Measurements from ENCODE around the gene COMMD1. TPM values are rescaled to one million over a fixed set of nuclear protein-coding genes. Genes with fewer than 3 reads are reported as not detected.
"Not testable (repeated sequence)": the region's sequence is repeated elsewhere in the genome, so short reads cannot be mapped to it uniquely, and the experiment has no call there.

COMMD1 gene
- polyA plus RNA-seq, 3 donors, result 69.2 to 82.8 (median 77.2) TPM

DNA sequence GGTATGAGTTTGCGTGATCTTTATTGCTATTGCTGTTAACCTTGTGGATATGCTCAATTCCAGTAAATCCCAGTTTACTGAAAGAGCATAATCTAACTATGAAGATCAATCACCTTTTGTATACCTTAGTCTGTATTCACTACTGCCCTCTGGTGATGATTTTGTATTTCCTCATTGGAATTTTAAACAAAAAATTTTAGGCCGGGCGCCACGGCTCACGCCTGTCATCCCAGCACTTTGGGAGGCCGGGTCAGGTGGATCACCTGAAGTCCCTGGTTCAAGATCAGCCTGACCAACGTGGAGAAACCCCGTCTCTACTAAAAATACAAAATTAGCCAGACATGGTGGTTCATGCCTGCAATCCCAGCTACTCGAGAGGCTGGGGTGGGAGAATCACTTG is 5.1 kb downstream of the COMMD1 start:
- DNase-seq, result no peak

DNA sequence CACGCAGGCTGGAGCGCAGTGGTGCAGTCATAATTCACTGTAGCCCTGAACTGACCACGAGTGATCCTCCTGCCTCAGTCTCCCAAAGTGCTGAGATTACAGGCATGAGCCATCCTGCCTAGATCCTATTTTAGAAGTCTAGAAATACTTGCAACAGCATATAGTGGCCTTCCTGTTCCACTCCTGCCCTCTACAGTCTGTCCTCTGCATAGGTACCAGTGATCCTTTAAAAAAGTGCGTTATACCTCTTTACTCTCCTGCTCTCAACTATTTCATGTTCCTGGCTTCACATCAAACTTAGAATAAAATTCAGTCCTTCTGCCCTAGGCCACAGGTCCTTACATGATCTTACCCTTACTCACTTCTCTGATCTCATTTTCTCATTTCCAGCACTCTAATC is 6.0 kb downstream of the COMMD1 start:
- DNase-seq, result no peak

DNA sequence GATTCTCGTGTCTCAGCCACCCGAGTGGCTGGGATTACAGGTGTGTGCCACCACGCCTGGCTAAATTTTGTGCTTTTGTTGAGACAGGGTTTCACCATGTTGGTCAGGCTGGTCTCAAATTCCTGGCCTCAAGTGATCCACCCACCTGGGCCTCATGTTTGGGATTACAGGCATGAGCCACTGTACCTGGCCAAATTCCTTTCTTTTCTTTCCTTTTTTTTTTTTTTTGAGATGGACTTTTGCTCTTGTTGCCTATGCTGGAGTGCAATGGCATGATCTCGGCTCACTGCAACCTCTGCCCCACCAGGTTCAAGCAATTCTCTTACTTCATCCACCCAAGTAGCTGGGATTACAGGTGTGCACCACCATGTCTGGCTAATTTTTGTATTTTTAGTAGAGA is 9.3 kb downstream of the COMMD1 start:
- DNase-seq, result not testable (repeated sequence)

DNA sequence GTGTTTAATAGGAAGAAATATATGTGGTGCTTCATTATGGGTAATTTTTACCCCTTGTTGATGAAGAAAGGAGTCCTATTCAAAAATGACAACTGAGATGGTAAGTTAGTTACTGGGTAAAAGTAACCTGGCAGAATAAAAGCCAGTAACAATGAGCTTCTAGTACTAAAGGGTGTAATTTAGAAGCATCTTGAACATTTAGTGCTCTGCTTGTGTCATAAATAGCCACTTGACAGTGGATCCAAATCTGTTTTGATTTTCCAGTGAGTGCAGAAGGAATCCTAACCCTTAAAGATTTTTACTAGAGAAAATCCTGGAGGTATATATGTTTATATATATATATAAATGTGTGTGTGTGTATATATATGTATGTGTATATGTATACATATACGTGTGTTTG is 15.1 kb downstream of the COMMD1 start:
- no peak for DNase-seq

DNA sequence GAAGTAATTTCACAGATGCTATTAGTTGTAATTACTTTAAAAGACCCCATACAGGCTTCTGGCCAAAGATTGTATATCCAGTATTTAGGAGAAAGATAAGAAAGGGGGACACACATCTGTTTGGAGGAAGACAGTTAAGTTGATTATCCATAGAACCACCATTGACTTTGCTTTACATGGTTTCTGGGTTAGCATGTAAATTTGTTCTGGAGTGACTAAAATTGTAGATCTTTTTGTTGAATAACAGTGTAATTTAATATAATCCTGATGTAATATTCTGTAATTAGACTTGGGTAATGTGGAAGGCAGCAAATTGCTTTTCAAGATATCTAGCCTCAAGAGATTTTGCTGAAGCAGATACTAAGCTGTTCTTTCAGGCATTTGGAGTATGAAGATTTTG is 17.2 kb downstream of the COMMD1 start:
- DNase-seq, result no peak

DNA sequence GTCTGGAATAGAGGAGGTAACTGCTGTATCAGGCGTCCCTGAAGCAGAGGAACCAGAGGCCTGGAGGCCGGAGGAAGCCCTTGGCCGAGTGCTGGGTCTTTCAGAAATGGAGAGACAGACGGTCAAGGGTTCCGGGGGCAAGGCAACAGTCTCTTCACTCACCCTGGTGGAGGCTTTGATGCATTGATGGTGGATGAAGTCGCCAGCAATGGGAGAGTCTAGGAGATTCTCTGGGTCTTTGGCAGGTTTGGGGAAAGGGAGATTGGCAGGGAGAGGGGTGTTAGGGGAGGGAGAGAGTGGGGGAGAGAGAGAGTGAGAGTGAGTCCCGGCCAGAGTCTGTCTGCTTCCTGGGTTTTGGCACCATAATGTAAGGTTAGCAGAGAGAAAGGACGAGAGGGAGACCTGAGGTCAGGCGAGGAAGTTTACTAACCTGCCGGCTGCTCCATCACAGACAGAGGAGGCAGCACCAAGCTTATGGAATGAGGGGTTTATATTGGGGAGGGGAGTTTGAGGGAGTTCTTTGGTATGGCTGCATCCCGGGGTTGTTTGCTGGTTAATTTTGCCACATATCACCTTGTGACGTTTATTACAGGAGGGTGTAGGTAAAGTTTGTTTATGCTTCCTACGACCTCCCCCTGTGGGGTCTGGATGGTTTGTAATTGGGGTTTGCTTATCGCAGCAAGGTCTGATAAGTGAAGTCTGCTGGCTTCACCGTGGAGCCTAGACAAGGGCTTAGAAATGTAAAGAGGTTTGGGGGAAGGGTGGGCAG is 19.6 kb downstream of the COMMD1 start:
- no peak for DNase-seq

DNA sequence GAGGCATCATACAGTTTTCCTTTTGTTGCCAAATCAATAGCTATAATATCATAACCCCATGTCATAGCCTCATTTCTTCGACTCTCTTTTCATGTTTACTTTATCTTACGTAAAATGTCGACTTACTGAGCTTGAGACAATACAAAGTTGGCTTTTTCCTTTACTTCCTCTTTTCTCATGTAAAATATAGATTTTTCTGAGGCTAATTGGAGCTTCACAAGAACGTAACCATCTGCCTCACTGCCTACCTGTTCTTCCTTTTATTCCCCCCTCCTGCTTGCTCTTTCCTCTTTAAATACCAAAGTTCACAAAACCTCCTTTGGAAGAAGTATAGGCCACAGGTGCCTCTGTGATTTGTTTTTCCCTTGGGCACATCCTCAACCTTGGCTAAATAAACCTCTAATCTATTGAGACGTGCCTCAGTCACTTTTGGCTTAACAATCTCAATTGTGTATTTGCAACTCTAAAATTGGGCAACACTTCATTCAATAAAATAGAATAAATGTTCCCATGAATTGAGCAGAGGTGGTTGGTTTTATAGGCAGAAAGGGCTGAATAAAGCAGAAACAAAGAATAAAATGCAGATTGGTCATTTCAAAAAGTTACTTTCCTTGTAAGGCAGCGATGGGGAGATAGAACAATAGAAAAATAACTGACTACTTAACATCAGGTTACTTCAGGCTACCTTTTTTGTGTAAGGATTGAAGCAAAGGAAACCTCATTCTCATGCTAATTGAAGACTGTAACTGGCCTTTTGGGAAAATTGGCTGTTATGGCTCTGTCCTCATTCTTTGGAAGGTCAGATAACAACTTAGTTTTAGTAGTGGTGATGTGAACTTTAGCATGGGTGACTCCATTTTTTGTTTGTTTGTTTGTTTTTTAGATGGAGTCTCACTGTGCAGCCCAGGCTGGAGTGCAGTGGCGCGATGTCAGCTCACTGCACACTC is 21.3 kb downstream of the COMMD1 start:
- DNase-seq, result no peak

DNA sequence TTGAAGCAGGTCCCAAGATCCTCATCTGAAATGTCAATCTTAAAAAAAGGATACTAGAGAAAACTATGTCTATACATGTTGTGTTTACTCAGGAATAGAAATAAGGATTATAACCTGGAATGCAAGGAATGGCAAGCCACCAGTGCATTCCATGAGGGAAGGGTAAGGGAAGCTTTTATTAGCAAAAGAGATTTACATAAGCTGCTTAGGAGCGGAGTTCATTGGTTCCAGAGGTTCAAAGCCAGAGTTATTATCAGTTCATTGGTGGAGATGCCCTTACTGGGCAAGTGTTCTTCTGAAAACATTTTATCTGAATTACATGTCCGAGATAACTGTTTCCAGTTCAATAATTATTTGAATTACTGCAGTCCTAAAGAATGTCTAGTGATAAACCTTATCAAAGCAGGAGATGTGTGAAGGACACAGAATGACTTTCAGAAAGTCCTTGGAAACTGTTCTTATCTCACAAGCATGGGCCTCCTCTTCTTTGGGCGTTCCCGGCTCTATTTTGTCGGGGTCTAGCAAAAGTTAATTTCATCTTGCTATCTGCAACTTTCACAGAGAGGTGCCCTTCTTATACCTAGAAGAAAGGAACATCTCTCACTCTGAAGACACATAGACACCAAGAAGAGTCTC is 23.5 kb downstream of the COMMD1 start:
- no peak for DNase-seq

DNA sequence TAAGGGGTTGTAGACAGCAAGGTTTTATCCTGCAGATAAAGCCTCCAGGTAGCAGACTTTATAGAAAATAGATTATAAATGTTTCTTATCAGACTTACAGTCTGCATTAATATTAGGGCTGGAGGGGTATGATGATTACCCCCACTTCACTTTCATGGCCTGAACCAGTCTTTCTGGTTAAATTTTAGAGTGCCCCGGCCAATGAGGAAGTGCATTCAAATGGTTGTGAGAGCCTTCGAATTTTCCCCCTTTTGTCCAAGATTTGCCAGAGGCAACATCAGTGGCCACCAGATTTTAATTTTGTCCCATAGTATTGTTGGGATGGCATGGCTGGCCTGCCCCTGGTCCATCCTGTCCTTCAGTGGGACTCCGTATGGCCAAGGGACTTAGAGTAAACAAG is 31.6 kb downstream of the COMMD1 start:
- DNase-seq, result no peak

DNA sequence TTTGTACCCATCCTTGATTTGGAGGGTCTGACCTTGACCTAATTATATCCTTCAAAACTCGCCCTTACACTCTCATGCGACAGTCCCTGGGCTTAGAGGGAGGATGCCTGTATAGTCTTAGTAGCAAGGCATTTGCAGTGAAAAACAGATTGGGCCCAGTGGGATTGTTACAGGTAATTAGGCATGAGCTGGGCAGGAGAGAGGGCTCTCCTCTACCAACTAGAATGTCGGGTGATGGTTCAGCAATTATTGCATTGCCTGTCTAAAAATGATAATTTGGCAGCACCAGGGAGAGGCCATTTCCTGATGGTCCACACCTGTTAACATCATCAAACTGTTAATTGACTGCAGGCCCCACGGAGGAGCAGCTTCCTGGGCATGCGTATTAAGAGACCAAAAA is 32.4 kb downstream of the COMMD1 start:
- DNase-seq, result no peak

DNA sequence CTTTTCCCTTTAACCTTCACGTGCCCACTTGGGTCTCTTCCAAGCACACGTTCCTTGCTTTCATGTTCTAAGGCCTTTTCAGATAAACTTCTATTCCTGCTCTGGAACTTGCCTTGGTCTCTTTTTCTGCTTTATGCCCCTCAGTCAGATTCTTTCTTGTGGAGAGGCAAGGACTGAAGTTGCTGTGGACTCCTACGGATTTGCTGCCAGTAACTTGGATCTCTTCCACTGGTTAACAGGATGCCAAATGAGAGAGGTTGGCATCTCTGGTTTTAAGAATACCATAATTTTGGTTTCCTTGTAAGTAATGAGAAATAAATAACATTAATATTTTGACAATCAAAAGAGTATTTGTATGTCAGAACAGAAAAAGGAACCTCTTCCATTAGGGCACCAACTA is 33.0 kb downstream of the COMMD1 start:
- DNase-seq, result no peak

DNA sequence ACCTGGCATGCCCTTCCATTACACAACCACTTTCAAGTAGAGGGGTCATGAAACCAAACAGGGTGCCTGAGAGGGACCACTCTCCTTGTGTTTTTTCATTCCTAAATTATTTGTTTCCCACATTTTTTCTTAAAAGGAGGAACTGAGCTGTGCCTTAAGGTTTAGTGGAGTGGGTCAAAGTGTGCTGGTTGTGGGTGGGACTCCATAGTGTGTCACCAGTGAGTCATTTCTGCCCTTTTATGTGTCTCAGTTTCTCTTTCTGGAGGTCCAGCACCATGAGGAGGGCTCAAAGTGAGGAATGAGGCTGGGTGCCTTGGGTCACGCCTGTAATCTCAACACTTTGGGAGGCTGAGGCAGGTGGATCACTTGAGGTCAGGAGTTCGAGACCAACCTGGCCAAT is 37.8 kb downstream of the COMMD1 start:
- DNase-seq, result no peak

DNA sequence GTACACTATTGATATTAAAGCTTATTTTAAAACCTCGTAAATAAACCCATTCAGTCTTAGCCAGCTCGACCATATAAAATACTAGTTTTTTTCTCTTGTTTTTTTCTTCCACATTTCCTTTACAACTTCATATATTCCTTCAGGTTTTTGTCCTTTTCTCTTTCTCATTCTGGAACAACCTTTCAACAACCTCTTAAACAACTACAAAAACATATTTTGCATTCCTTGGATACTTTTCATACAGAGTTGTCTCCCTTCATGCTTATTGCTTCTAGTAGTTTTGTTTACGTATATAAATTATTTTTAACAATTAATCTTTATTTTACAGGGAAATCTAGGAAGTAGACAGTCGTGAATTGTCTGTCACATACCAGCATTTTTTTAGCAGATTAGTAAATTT is 41.2 kb downstream of the COMMD1 start:
- no peak for DNase-seq

DNA sequence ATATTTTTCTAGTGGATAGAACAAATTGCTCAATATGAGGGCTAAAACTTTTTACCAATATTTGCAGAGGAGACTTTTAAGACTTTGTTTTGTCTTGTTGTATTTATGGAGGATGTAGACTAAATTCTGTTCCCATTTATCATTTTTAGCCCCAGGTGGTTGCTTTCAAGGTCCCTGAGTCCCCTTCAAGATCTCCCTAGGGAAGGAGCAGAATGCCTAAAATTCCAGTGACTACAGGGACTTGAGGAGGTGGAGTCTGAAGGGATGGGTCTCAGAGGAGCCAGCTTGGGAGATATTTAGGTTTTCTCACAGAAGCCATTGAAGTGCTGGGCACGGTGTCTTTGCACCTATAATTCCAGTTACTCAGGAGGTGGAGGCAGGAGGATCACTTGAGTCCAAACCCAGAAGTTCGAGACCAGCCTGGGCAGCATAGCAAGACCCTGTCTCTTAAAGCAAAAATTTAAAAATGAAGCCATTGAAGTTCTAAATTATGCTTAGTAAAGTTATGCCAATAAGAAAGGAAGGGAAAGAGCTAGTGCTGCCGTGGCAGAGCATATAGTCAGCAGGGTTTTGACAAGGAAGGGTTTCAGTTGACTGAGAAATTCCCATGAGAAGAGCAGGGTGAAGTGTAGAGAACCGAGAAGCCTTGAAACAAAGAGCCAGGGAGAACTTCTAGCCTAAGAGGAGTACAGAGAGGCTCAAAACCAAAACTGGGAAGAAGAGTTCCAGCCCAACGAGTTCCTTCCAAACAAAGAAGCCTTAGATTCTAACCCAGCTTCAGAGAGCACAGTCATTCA is 43.4 kb downstream of the COMMD1 start:
- DNase-seq, result no peak

DNA sequence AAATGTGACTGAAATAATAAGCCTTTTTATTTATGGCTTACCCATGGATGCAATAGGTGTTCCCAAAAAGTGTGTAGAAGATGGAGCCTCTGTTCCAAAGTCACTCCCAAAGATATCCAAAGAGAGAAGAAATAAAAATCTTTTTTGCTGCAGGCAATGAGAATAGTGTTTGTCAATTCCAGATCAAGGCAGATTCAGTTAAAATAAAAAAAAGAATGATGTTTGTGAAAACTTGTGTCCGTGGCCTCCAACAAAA is 43.9 kb downstream of the COMMD1 start:
- DNase-seq, result no peak

DNA sequence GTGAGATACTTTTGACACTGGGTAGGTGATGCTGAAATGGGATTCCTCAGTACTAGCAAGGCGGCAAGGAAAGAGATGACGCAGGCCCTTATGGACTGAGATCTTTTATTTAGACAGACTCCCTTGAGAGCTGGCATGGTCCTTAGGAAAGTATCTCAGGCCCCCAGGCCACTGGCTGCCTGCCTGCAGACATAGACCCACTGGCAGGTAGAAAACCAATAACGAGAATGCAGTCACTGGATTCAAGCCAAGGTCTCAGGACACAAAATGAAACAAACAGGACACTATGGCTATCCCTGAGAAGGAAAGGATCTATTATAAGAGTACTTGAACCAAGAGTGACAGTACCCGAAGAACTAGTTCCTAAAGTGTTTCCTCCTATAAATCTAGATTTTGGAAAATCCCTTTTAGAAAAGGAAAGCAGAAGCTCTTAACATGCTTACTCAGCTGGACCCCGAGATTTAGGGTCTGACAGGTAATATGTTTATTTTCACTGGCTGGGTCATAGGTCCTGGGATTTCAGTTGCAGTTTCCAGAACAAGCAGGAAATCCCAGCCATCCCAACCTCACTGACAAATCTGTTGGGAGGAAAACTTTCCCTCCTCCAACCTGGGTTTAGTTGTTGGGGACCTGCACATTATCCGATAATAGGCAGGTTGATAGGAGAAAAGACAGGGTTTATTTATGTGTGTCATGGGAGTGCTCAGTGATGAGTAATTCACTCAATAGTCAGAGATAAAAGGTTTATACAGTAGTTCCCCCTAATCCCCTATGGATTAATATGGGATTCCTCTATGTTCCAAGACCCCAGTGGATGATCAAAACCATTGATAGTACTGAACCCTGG is 44.5 kb downstream of the COMMD1 start:
- DNase-seq, result peak; percentile 69

DNA sequence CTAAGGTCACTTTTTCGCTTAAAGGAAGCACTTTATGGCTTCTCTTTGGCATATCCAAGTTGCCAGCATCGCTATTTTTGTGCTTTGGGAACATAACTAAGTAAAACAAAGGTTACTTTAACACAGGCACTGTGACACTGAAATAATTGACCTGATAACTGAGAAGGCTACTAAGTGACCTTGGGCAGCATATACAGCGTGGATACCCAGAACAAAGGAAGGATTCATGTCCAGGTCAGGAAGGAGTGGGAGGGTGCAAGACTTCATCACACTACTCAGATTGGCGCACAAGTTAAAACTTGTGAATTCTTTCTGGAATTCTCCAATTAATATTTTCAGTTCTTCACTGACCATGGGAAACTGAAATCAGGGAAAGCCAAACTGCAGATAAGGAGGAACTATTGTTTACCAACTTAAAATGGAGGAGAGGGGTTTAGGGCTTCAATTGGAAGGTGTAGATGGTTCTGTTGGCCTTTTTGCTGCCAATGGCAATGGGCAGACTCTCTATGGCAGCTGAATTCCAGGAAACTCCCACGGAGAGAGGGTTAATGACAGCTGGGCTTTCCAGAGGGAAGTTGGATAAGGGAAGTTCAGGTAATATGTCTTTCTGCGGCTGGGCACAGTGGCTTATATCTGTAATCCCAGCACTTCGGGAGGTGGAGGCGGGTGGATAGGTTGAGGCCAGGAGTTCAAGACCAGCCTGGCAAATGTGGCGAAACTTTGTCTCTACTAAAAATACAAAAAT is 45.3 kb downstream of the COMMD1 start:
- no peak for DNase-seq

DNA sequence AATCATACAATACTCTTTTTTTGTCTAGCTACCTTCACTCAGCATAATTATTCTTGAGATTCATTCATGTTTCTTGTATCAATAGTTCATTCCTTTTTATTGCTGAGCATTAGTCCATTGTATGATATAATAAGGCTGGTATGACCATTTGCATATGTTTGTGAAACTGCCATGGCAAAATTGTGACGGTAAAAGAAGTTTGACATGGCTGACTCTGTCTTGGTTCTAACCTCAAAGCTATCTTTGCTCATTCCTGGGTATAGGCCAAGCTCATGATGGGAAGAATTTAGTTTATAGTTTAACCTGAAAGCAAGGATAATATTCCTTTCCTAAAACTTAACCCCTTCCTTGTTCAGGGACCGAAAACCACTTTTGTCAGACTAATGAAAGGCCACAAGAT is 46.4 kb downstream of the COMMD1 start:
- DNase-seq, result no peak

DNA sequence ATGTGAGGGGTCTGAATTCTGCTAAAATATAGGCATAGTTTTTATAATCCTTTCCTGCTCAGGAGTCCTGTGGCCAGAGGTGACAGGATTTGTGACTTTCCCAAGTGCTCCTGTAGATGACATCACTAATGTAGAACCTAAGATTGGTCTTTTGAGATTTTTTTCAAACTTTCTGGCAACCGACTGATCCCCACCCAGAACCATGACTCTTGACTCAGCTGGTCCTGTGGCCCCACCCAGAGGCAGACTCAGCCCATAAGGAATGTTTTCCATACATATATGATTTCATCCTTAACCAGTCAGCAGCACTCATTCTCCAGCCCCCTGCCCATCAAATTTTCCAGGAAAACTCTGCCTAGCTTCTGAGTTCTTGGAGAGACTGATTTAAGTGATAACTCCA is 46.8 kb downstream of the COMMD1 start:
- no peak for DNase-seq

DNA sequence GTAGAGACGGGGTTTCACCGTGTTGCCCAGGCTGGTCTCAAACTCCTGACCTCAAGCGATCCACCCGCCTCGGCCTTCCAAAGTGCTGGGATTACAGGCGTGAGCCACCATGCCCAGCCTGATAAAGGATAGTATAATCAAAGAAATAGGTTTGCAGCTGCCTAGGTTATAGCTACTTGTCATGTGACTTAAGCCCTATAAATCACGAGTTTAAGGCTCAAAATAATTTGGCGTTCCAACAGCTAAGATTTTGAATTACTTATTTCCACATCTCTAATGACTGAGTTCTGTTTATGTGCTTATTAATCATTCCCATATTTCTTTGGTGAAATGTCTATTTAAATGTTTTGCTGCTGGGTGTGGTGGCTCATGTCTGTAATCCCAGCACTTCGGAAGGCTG is 49.4 kb downstream of the COMMD1 start:
- not testable (repeated sequence) for DNase-seq

Data from renal pelvis (tissue), 4 donors.